DND-41 (cell line): Measurements from ENCODE around the gene CACNB2.

ENCODE experiments used
- EZH2 ChIP-seq: IDR thresholded peaks from 3 replicates; pipeline ENCODE4 v1.6.1; 2012; ENCODE audit warnings: borderline replicate concordance, low read depth, mild to moderate bottlenecking, moderate library complexity, low read length, inconsistent platforms; ENCODE audit not compliant: severe bottlenecking
- TF ChIP-seq, protein P1 (sequence below): IDR thresholded peaks from 2 replicates; pipeline ENCODE4 v1.5.1; 2012; ENCODE audit warnings: borderline replicate concordance, low read length, moderate library complexity, mild to moderate bottlenecking; ENCODE audit not compliant: poor library complexity, severe bottlenecking; ENCODE audit errors: extremely low read depth

DNA sequence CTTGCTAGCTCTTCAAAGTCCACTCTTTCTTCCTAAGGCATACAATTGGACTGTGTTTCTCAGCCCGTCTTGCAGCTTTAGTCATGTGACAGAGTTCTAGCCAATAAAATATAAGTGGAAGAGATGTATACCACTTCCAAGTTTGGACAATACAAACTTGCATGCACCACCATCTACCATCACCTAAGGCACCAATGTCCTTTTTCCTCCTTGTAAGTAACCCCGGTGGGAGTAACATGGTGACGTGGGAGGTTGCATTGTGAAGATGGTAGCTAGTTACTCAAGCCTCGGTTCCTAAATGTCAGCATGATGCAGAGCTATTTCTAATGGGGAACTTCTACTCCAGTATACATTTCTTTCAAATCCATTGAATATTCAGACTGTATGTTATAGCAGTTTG is 5.3 kb upstream of the CACNB2 start:
- TF ChIP-seq, protein P1, sequence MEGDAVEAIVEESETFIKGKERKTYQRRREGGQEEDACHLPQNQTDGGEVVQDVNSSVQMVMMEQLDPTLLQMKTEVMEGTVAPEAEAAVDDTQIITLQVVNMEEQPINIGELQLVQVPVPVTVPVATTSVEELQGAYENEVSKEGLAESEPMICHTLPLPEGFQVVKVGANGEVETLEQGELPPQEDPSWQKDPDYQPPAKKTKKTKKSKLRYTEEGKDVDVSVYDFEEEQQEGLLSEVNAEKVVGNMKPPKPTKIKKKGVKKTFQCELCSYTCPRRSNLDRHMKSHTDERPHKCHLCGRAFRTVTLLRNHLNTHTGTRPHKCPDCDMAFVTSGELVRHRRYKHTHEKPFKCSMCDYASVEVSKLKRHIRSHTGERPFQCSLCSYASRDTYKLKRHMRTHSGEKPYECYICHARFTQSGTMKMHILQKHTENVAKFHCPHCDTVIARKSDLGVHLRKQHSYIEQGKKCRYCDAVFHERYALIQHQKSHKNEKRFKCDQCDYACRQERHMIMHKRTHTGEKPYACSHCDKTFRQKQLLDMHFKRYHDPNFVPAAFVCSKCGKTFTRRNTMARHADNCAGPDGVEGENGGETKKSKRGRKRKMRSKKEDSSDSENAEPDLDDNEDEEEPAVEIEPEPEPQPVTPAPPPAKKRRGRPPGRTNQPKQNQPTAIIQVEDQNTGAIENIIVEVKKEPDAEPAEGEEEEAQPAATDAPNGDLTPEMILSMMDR, result no peak
- no peak for TF ChIP-seq EZH2
